Left colon (tissue), 2 donors: ENCODE measurements around the gene ARHGAP11A. TPM values are rescaled to one million over a fixed set of nuclear protein-coding genes. Genes with fewer than 3 reads are reported as not detected.
"Not testable (repeated sequence)": the region's sequence is repeated elsewhere in the genome, so short reads cannot be mapped to it uniquely, and the experiment has no call there.

Source experiments
- ATAC-seq: fragments of 200-7000 bp; cut with Tn5 transposase; one replicate; pipeline ENCODE4 v1.9.1; 2020; ENCODE audit warnings: mild to moderate bottlenecking, moderate library complexity
- DNase-seq, 2 donors: peaks; one replicate each; pipeline ENCODE4 v3.0.0-alpha.2; 2020
- intact Hi-C, 2 donors: fragments of 100-400 bp; cut with DNase I in 1 of 2; cut with micrococcal nuclease in 1 of 2; formaldehyde crosslinking; loops; one replicate each; pipeline versions ENCODE4 v1.11.2 to v1.14.0; 2022; cut with DNase I, micrococcal nuclease
- long read RNA-seq: library from polyadenylated mRNA; unstranded; transcript quantifications from one replicate; pipeline ENCODE4 v2.0.0, GENCODE V29; 2021
- total RNA-seq, 2 donors: library from RNA; stranded (reverse); fragmentation: NEBNext Ultra II Directional; extraction: Animal tissue kit (Norgen Biotek cat#: 25700); gene quantifications; one replicate each; pipeline ENCODE4 v1.2.1, GENCODE V29; 2021
- donor health status: DM: no; HTN: no; CAD: no.
- donor health status: DM: yes; HTN: yes; CAD: no.

ARHGAP11A gene
- 10 to 100 TPM in 1 of 2 donors, 1 to 10 TPM in 1; 6.4 to 15.5 TPM for total RNA-seq
- long read RNA-seq, full-length matches to known transcripts = 6 of 13 reads
- long read RNA-seq, partial matches to known transcripts = 2 of 13 reads
- long read RNA-seq, other reads (novel, unspliced or antisense) = 5 of 13 reads

DNA sequence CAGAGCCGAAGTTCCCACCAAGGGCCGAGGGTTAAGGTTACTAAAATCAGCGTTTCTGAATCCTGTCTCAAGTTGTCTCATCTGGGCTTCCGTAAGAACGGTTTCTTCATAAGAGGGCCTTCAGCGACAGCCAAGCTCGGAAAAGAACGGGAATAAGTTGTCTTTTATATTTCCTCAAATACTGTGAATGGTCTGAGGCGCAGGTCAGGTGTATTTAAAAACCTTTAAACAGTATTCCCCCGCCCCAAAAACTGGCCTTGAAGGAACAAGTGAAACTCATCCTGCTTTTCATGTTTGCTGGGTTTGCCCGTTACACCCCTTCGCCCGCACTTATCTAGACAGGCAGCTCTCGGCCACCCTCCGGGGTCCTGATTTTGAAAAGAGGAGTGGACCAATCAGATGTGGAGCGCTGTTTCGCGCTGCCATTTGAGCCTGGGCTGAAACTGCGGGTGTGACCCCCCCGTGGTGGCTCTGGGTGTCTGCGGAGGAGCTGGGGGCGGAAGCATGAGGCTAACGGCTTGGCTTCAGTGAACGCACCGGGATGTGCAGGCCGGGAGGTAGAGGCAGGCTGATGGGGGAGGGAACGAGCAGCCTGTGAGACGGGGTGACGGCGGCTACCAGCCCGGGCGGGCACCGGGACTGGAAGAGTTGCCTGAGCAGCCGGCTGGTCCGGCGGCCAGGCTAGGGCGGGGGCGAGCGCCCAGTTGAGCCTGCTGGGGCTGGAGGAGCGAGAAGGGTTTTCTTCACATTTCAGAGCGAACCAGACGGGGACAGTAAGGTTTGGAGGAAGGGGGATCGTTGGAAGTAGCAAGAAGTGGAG, at the start of gene ARHGAP11A:
TSS of gene ARHGAP11A (plus strand) at position 454 of the 820 bp plus-strand sequence. CDS start 708 bp downstream, outside the sequence.
- ATAC-seq = peak; percentile 82

GRCh38 chr15:32568988-32569387, 46.3 kb upstream of the ARHGAP11A start:
- DNase-seq, intact Hi-C loops, ATAC-seq: not testable (repeated sequence)

More for the DNA sequence above, at the start of gene ARHGAP11A:
- DNase-seq = peak; percentile 85 to 86
- intact Hi-C loops = not testable (repeated sequence)

DNA sequence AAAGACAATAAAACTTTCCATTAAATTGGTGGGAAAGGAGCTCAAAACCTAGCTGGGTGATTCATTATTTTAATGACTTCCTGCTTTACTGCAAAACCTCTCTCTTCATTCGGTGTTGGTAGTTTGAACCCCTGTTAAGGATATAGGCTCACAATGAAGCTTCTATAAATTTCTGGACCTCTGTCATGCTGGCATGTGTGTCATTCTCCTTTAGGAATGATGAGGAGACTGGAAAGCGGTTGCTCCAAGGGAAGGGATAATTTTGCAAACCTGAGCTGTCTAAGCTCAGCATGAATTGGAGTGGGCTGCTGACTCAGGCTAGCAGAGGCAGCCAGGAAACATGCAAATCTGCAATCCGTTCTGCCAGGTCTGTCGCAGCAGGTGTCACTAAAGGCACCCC, 36.8 kb upstream of the ARHGAP11A start:
- ATAC-seq, intact Hi-C loops: not testable (repeated sequence)

DNA sequence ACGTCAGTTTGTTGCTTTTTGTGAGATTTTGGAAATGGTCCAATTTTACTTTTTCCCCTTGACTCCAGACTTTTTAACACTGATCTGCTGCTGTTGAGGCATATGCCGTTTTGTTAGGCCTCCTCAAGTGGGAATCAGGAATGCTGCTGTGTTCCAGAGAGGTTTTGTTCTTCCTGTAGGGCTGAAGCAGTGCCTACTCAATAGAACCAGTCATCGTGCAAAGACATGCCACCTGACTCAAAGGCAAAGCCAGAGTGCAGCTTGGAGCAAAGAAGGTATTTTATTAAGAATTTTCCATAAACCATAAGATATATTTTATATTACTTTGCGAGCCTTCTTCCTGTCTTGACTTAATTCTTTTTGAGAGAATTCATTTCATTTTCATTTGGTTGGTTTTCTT, 29.5 kb upstream of the ARHGAP11A start:
- DNase-seq, intact Hi-C loops, ATAC-seq: not testable (repeated sequence)

More for the DNA sequence above, 36.8 kb upstream of the ARHGAP11A start:
- DNase-seq = not testable (repeated sequence)

DNA sequence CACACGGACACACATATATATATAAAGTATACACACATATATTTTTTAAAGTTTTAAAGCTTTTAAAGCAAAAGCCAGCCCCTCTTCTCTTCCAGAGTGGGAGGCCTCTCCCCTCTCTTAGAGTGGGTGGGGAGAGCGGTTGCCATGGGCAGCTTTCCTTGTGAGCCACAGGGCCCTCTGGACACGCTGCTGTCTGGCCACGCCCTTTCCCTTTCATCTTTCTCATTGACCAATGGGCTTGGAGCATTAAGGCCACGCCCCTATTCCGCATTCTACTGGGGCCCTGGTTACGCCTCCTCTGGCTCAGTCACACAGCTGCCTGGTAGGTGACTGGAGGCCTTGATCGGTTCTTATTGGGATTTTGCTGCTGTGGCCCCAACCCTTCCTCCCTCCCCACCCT, 22.2 kb upstream of the ARHGAP11A start, which contains the start of gene GOLGA8N:
TSS of gene GOLGA8N (plus strand) at position 306 of the 400 bp plus-strand sequence.
- intact Hi-C loops, ATAC-seq, DNase-seq: not testable (repeated sequence)

DNA sequence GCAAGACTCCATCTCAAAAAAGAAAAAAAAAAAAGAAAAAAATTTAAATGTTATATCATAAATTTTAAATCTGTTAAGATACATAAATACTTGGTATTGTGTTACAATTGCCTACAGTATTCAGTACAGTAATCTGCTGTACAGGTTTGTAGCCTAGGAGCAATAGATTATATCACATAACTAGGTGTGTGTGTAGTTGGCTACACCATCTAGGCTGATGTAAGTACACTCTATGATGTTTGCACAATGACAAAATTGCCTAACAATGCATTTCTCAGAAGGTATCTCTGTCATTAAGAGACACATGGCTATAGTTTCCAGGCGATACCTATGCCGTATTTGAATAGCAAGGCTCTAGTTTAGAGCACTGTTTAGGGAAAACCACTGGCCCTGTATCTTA, 5.8 kb upstream of the ARHGAP11A start:
- DNase-seq, intact Hi-C loops: not testable (repeated sequence)
- peak; percentile 33 for ATAC-seq

DNA sequence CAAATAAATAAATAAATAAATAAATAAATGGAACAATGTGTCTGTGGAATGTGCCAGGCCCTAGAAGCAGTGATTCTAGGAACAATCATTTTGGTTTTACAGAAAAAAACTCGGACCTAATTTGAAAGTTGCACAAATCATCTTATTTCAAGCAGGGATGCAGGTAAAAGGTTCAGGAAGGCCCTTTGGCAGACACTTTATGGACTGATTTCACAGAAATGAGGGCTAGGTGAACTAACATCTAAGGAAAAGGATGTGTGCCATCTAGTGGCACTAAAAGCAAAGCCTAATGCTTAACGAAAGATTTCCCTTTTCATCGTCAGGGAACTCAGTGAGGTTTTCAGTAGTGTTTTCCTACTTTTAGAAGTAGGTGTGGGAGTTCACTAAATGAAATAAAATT, 4.6 kb upstream of the ARHGAP11A start:
- intact Hi-C loops, DNase-seq: not testable (repeated sequence)
- ATAC-seq = peak; percentile 29

GRCh38 chr15:32614712-32615050, 623 bp upstream of the ARHGAP11A start:
- DNase-seq (peak in 1 of 2 donors; percentile 53), ATAC-seq (peak; percentile 70)
- intact Hi-C loops = not testable (repeated sequence)

- DNase-seq, intact Hi-C loops: not testable (repeated sequence)
- peak; percentile 28 for ATAC-seq
These were observed 645 bp downstream of the ARHGAP11A start for GRCh38 chr15:32615871-32616426.

DNA sequence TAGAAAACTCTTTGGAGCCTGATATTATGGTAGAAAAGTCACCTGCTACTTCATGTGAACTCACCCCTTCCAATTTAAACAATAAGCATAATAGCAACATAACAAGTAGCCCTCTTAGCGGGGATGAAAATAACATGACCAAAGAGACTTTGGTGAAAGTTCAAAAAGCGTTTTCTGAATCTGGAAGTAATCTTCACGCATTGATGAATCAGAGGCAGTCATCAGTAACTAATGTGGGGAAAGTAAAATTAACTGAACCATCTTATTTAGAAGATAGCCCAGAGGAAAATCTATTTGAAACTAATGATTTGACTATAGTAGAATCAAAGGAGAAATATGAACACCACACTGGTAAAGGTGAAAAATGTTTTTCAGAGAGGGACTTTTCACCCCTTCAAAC, 21.1 kb downstream of the ARHGAP11A start:
- intact Hi-C loops = no loop called here
- ATAC-seq (no peak), DNase-seq (no peak)

GRCh38 chr15:32636908-32637567, 21.7 kb downstream of the ARHGAP11A start:
- DNase-seq (no peak), ATAC-seq (no peak)
- intact Hi-C loops = no loop called here

- ATAC-seq (no peak), DNase-seq (no peak)
- intact Hi-C loops = no loop called here
These were observed 22.4 kb downstream of the ARHGAP11A start for GRCh38 chr15:32637704-32638103.

- ATAC-seq (peak; percentile 89), DNase-seq (peak; percentile 52 to 61)
- intact Hi-C loops = no loop called here
These were observed 26.3 kb downstream of the ARHGAP11A start, which contains the start of gene SCG5 for GRCh38 chr15:32641517-32642059. Gene SCG5 (plus strand): TSS chr15:32641710. CDS start chr15:32643593, 1,883 bp downstream.

- ATAC-seq = peak; percentile 61
- intact Hi-C loops = no loop called here
- no peak for DNase-seq
These were observed 27.5 kb downstream of the ARHGAP11A start for GRCh38 chr15:32642667-32643435.

- DNase-seq = no peak
- intact Hi-C loops = no loop called here
- ATAC-seq = no peak
These were observed 28.7 kb downstream of the ARHGAP11A start for GRCh38 chr15:32643907-32644445.

GRCh38 chr15:32646291-32646690, 31.0 kb downstream of the ARHGAP11A start:
- intact Hi-C loops = no loop called here
- ATAC-seq (no peak), DNase-seq (no peak)

- peak; percentile 65 for ATAC-seq
- no peak for DNase-seq
- intact Hi-C loops = no loop called here
These were observed 34.0 kb downstream of the ARHGAP11A start for GRCh38 chr15:32649342-32649741.
